ENCODE measurements around the gene DUSP11.
"Not testable (repeated sequence)": the region's sequence is repeated elsewhere in the genome, so short reads cannot be mapped to it uniquely, and the experiment has no call there.

The DUSP11 gene

GRCh38 chr2:73759904-73760303, 20.0 kb downstream of the DUSP11 start:
- H3K14ac ChIP-seq (ENCODE audit: low read length): no peak overlapping the region
- H3K4me3 ChIP-seq (ENCODE audit: low read length in 2 of 2): no peak overlapping the region
- no peaks in the 10 kb centered on the region for H3K4me1 ChIP-seq (ENCODE audit: control insufficient read depth in 2 of 2, insufficient read depth in 1 of 2, low read depth in 1 of 2, low read length in 2 of 2)
- no peak overlapping the region for H4K91ac ChIP-seq (ENCODE audit: low read depth, low read length, poor library complexity)
- no peak overlapping the region for H2BK12ac ChIP-seq (ENCODE audit: low read length)
- H3K4ac ChIP-seq (ENCODE audit: low read length): no peak overlapping the region
- no CpG with 5 or more reads among the region's 2 CpGs for WGBS, 2 donors (ENCODE audit: extremely low coverage in 2 of 2, insufficient read length in 2 of 2, insufficient replicate concordance in 1 of 2)
- no peak for DNase-seq (ENCODE audit: low spot score)
- H3K36me3 ChIP-seq (replicated peaks in 1 of 2; ENCODE audit: control insufficient read depth in 2 of 2, insufficient read depth in 2 of 2, low read length in 2 of 2): peaks cover 9 to 85% of the 10 kb centered on the region in 2 donors
- no peak overlapping the region for H2BK15ac ChIP-seq (ENCODE audit: low read length)
- H3K9ac ChIP-seq (ENCODE audit: low read depth, low read length, poor library complexity): no peak overlapping the region
- no peak overlapping the region for H2BK5ac ChIP-seq (ENCODE audit: low read length)
- no peak overlapping the region for H3K18ac ChIP-seq (ENCODE audit: low read length)
- no peak overlapping the region for H2BK120ac ChIP-seq (ENCODE audit: low read depth, low read length)
- H3K23ac ChIP-seq (ENCODE audit: low read depth, low read length, poor library complexity): no peak overlapping the region
- no peak overlapping the region for H2AK5ac ChIP-seq (ENCODE audit: low read depth, low read length)
- H3K79me1 ChIP-seq (ENCODE audit: low read depth, low read length): no peaks in the 10 kb centered on the region
- H3K9me3 ChIP-seq (replicated peaks in 1 of 2; ENCODE audit: control insufficient read depth in 2 of 2, insufficient read depth in 1 of 2, low read depth in 1 of 2, low read length in 2 of 2): peaks cover 0 to 2% of the 10 kb centered on the region in 2 donors
- no peak overlapping the region for H4K8ac ChIP-seq (ENCODE audit: low read depth, low read length)
- no peaks in the 10 kb centered on the region for H3K27me3 ChIP-seq (ENCODE audit: control insufficient read depth in 3 of 3, insufficient read depth in 3 of 3, low read depth in 1 of 3, low read length in 3 of 3)
- H3K4me2 ChIP-seq (ENCODE audit: insufficient read depth, low read length, poor library complexity, severe bottlenecking): no peak overlapping the region
- H2AFZ ChIP-seq (ENCODE audit: low read length): no peak overlapping the region
- no peak overlapping the region for H3K27ac ChIP-seq (replicated peaks; ENCODE audit: low read length)

DNA sequence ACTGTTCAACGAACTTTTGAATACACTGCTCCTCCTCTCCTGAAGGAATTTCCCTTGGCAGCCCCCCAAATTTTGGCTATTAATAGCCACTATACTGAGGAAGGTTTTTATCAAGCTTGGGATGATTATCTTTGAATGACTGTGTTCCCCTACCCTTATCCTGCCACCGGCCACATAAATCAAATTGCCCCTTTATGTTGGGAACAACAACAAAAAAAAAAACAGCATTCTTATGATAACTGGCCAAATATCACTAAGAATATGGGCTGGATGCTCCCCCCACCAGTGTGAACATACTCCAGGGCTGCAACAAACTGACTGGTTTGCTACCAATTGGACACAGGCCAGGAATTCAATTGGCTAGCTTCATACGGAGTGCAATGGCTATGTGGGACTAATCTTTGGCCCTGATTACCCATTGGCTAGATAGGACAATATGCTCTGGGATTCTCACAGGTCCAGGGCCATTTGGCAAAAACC, 20.6 kb downstream of the DUSP11 start:
- peaks cover 0 to 2% of the 10 kb centered on the region in 2 donors for H3K9me3 ChIP-seq (replicated peaks in 1 of 2; ENCODE audit: control insufficient read depth in 2 of 2, insufficient read depth in 1 of 2, low read depth in 1 of 2, low read length in 2 of 2)
- no peak overlapping the region for H2BK120ac ChIP-seq (ENCODE audit: low read depth, low read length)
- no peak overlapping the region for H3K9ac ChIP-seq (ENCODE audit: low read depth, low read length, poor library complexity)
- no peak for DNase-seq (ENCODE audit: low spot score)
- H3K4me1 ChIP-seq (ENCODE audit: control insufficient read depth in 2 of 2, insufficient read depth in 1 of 2, low read depth in 1 of 2, low read length in 2 of 2): no peaks in the 10 kb centered on the region
- H3K4ac ChIP-seq (ENCODE audit: low read length): no peak overlapping the region
- peaks cover 9 to 80% of the 10 kb centered on the region in 2 donors for H3K36me3 ChIP-seq (replicated peaks in 1 of 2; ENCODE audit: control insufficient read depth in 2 of 2, insufficient read depth in 2 of 2, low read length in 2 of 2)
- H2BK15ac ChIP-seq (ENCODE audit: low read length): no peak overlapping the region
- no peak overlapping the region for H2AK5ac ChIP-seq (ENCODE audit: low read depth, low read length)
- no peak overlapping the region for H3K4me3 ChIP-seq (ENCODE audit: low read length in 2 of 2)
- no peak overlapping the region for H3K18ac ChIP-seq (ENCODE audit: low read length)
- H3K27ac ChIP-seq (replicated peaks; ENCODE audit: low read length): no peak overlapping the region
- no peak overlapping the region for H3K23ac ChIP-seq (ENCODE audit: low read depth, low read length, poor library complexity)
- no CpG with 5 or more reads among the region's 3 CpGs for WGBS, 2 donors (ENCODE audit: extremely low coverage in 2 of 2, insufficient read length in 2 of 2, insufficient replicate concordance in 1 of 2)
- H3K14ac ChIP-seq (ENCODE audit: low read length): no peak overlapping the region
- no peak overlapping the region for H4K91ac ChIP-seq (ENCODE audit: low read depth, low read length, poor library complexity)
- no peak overlapping the region for H2AFZ ChIP-seq (ENCODE audit: low read length)
- no peak overlapping the region for H4K8ac ChIP-seq (ENCODE audit: low read depth, low read length)
- no peak overlapping the region for H3K4me2 ChIP-seq (ENCODE audit: insufficient read depth, low read length, poor library complexity, severe bottlenecking)
- no peaks in the 10 kb centered on the region for H3K79me1 ChIP-seq (ENCODE audit: low read depth, low read length)
- H2BK12ac ChIP-seq (ENCODE audit: low read length): no peak overlapping the region
- H3K27me3 ChIP-seq (ENCODE audit: control insufficient read depth in 3 of 3, insufficient read depth in 3 of 3, low read depth in 1 of 3, low read length in 3 of 3): no peaks in the 10 kb centered on the region
- no peak overlapping the region for H2BK5ac ChIP-seq (ENCODE audit: low read length)

- H4K91ac ChIP-seq (ENCODE audit: low read depth, low read length, poor library complexity); H4K8ac ChIP-seq (ENCODE audit: low read depth, low read length); H2BK15ac ChIP-seq (ENCODE audit: low read length); H3K27ac ChIP-seq (replicated peaks; ENCODE audit: low read length); H2BK120ac ChIP-seq (ENCODE audit: low read depth, low read length); H3K18ac ChIP-seq (ENCODE audit: low read length); H2BK12ac ChIP-seq (ENCODE audit: low read length); H3K14ac ChIP-seq (ENCODE audit: low read length); H3K9me3 ChIP-seq (replicated peaks in 1 of 2; ENCODE audit: control insufficient read depth in 2 of 2, insufficient read depth in 1 of 2, low read depth in 1 of 2, low read length in 2 of 2); H3K4me1 ChIP-seq (ENCODE audit: control insufficient read depth in 2 of 2, insufficient read depth in 1 of 2, low read depth in 1 of 2, low read length in 2 of 2); H3K4me3 ChIP-seq (ENCODE audit: low read length in 2 of 2); H2AFZ ChIP-seq (ENCODE audit: low read length); H3K4ac ChIP-seq (ENCODE audit: low read length); H3K9ac ChIP-seq (ENCODE audit: low read depth, low read length, poor library complexity); H3K27me3 ChIP-seq (ENCODE audit: control insufficient read depth in 3 of 3, insufficient read depth in 3 of 3, low read depth in 1 of 3, low read length in 3 of 3); H2AK5ac ChIP-seq (ENCODE audit: low read depth, low read length); DNase-seq (ENCODE audit: low spot score); H3K23ac ChIP-seq (ENCODE audit: low read depth, low read length, poor library complexity); H3K79me1 ChIP-seq (ENCODE audit: low read depth, low read length); H3K4me2 ChIP-seq (ENCODE audit: insufficient read depth, low read length, poor library complexity, severe bottlenecking); H2BK5ac ChIP-seq (ENCODE audit: low read length): not testable (repeated sequence)
- H3K36me3 ChIP-seq (replicated peaks in 1 of 2; ENCODE audit: control insufficient read depth in 2 of 2, insufficient read depth in 2 of 2, low read length in 2 of 2): peaks cover 6 to 63% of the 10 kb centered on the region in 2 donors
- WGBS, 2 donors (ENCODE audit: extremely low coverage in 2 of 2, insufficient read length in 2 of 2, insufficient replicate concordance in 1 of 2): no CpG with 5 or more reads among the region's 7 CpGs
Measured at GRCh38 chr2:73754332-73754731, 25.6 kb downstream of the DUSP11 start.

DNA sequence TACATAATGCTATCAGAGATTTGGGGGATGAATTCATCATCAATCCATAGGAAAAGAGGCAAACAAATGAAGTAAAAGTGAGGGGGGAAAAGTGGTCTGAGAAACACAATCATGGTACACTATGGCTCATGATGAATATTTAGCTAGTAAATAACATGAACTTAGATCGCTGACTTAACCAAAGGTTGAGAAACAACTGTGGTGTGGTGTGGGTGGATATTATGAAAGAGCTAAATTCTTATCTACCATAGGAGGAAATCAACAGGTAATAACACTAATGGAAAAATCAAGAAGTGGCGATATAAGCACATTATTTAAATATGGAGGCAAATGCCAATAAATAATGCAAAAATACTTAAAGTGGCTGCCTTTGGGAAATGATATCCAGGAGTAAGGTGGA, 30.6 kb downstream of the DUSP11 start:
- H3K9ac ChIP-seq (ENCODE audit: low read depth, low read length, poor library complexity): no peak overlapping the region
- H3K4me2 ChIP-seq (ENCODE audit: insufficient read depth, low read length, poor library complexity, severe bottlenecking): no peak overlapping the region
- no peak overlapping the region for H4K91ac ChIP-seq (ENCODE audit: low read depth, low read length, poor library complexity)
- WGBS, 2 donors (ENCODE audit: extremely low coverage in 2 of 2, insufficient read length in 2 of 2, insufficient replicate concordance in 1 of 2): no CpG with 5 or more reads among the region's 2 CpGs
- H3K14ac ChIP-seq (ENCODE audit: low read length): no peak overlapping the region
- DNase-seq (ENCODE audit: low spot score): no peak
- H3K79me1 ChIP-seq (ENCODE audit: low read depth, low read length): no peaks in the 10 kb centered on the region
- no peaks in the 10 kb centered on the region for H3K27me3 ChIP-seq (ENCODE audit: control insufficient read depth in 3 of 3, insufficient read depth in 3 of 3, low read depth in 1 of 3, low read length in 3 of 3)
- H2AFZ ChIP-seq (ENCODE audit: low read length): no peak overlapping the region
- no peak overlapping the region for H2BK5ac ChIP-seq (ENCODE audit: low read length)
- H3K4me3 ChIP-seq (ENCODE audit: low read length in 2 of 2): no peak overlapping the region
- H3K36me3 ChIP-seq (replicated peaks in 1 of 2; ENCODE audit: control insufficient read depth in 2 of 2, insufficient read depth in 2 of 2, low read length in 2 of 2): peaks cover 5 to 33% of the 10 kb centered on the region in 2 donors
- no peak overlapping the region for H3K4ac ChIP-seq (ENCODE audit: low read length)
- H3K18ac ChIP-seq (ENCODE audit: low read length): no peak overlapping the region
- H3K9me3 ChIP-seq (replicated peaks in 1 of 2; ENCODE audit: control insufficient read depth in 2 of 2, insufficient read depth in 1 of 2, low read depth in 1 of 2, low read length in 2 of 2): no peaks in the 10 kb centered on the region
- no peak overlapping the region for H4K8ac ChIP-seq (ENCODE audit: low read depth, low read length)
- no peak overlapping the region for H3K27ac ChIP-seq (replicated peaks; ENCODE audit: low read length)
- no peaks in the 10 kb centered on the region for H3K4me1 ChIP-seq (ENCODE audit: control insufficient read depth in 2 of 2, insufficient read depth in 1 of 2, low read depth in 1 of 2, low read length in 2 of 2)
- no peak overlapping the region for H2BK12ac ChIP-seq (ENCODE audit: low read length)
- no peak overlapping the region for H3K23ac ChIP-seq (ENCODE audit: low read depth, low read length, poor library complexity)
- no peak overlapping the region for H2BK120ac ChIP-seq (ENCODE audit: low read depth, low read length)
- H2AK5ac ChIP-seq (ENCODE audit: low read depth, low read length): no peak overlapping the region
- no peak overlapping the region for H2BK15ac ChIP-seq (ENCODE audit: low read length)
